Measurements from ENCODE around the gene POF1B.
A peak's percentile ranks its signal among the peaks of the same experiment; 100 is the strongest.
"Not testable (repeated sequence)": the region's sequence is repeated elsewhere in the genome, so short reads cannot be mapped to it uniquely, and the experiment has no call there.

Gene POF1B

GRCh38 chrX:85379174-85379907 is at the start of gene POF1B:
Gene POF1B, minus strand, starts transcription at chrX:85379665. Its CDS starts 211 bp downstream, at chrX:85379454.
- DNase-seq (ENCODE audit: low read depth in 2 of 2): no peak

GRCh38 chrX:85429066-85429465 is 49.6 kb upstream of the POF1B start:
- DNase-seq (ENCODE audit: low read depth in 2 of 2): no peak

GRCh38 chrX:85419293-85419692 is 39.8 kb upstream of the POF1B start:
- DNase-seq (ENCODE audit: low read depth in 2 of 2): no peak

- no peak for DNase-seq (ENCODE audit: low read depth in 2 of 2)
Observed at GRCh38 chrX:85391878-85392238, 12.4 kb upstream of the POF1B start.

GRCh38 chrX:85391185-85391877 is 11.9 kb upstream of the POF1B start:
- DNase-seq (ENCODE audit: low read depth in 2 of 2): no peak

GRCh38 chrX:85381602-85382001 is 2.1 kb upstream of the POF1B start:
- no peak for DNase-seq (ENCODE audit: low read depth in 2 of 2)

- DNase-seq (ENCODE audit: low read depth in 2 of 2): no peak
Observed at GRCh38 chrX:85378461-85378860, 1.0 kb downstream of the POF1B start.

GRCh38 chrX:85375333-85375738 is 4.1 kb downstream of the POF1B start:
- no peak for DNase-seq (ENCODE audit: low read depth in 2 of 2)

- DNase-seq (ENCODE audit: low read depth in 2 of 2): no peak
Observed at GRCh38 chrX:85365370-85365995, 14.0 kb downstream of the POF1B start.

- DNase-seq (ENCODE audit: low read depth in 2 of 2): no peak
Observed at GRCh38 chrX:85359051-85359450, 20.4 kb downstream of the POF1B start.

GRCh38 chrX:85345523-85345922 is 33.9 kb downstream of the POF1B start:
- DNase-seq (ENCODE audit: low read depth in 2 of 2): no peak

- DNase-seq (ENCODE audit: low read depth in 2 of 2): no peak
Observed at GRCh38 chrX:85327060-85327333, 52.5 kb downstream of the POF1B start.

- DNase-seq (ENCODE audit: low read depth in 2 of 2): no peak
Observed at GRCh38 chrX:85326234-85327059, 53.0 kb downstream of the POF1B start.

- not testable (repeated sequence) for DNase-seq (ENCODE audit: low read depth in 2 of 2)
Observed at GRCh38 chrX:85311348-85311747, 68.1 kb downstream of the POF1B start.

- DNase-seq (ENCODE audit: low read depth in 2 of 2): no peak
Observed at GRCh38 chrX:85309717-85310116, 69.7 kb downstream of the POF1B start.

GRCh38 chrX:85303544-85303943 is 75.9 kb downstream of the POF1B start:
- DNase-seq (ENCODE audit: low read depth in 2 of 2): no peak

GRCh38 chrX:85288992-85289723 is 90.3 kb downstream of the POF1B start:
- no peak for DNase-seq (ENCODE audit: low read depth in 2 of 2)

GRCh38 chrX:85285286-85285685 is 94.2 kb downstream of the POF1B start:
- DNase-seq (ENCODE audit: low read depth in 2 of 2): not testable (repeated sequence)

GRCh38 chrX:85244450-85245211 is 134.8 kb downstream of the POF1B start:
- no peak for DNase-seq (ENCODE audit: low read depth in 2 of 2)

- DNase-seq (ENCODE audit: low read depth in 2 of 2): peak in 1 of 2 donors; percentile 1
Observed at GRCh38 chrX:85243761-85244449, 135.6 kb downstream of the POF1B start, which contains the start of the genes SATL1 and ZNF711. Gene SATL1, minus strand, starts transcription at chrX:85243779. Its CDS starts 134,811 bp downstream, at chrX:85108968. Gene ZNF711, plus strand, starts transcription at chrX:85243991. Its CDS starts 3,582 bp downstream, at chrX:85247573.

Data from stimulated activated CD4-positive, alpha-beta T cell treated with anti-CD3 and anti-CD28 coated beads, Interleukin-1b, Interleukin-23, amount 100 ng/mL, for 4 hours (primary cell).